Calu3 (cell line): Measurements from ENCODE around the gene ZNF425. TPM values are rescaled to one million over a fixed set of nuclear protein-coding genes. Genes with fewer than 3 reads are reported as not detected.

Experiments used
- total RNA-seq: library from RNA; stranded (reverse); gene quantifications from 2 replicates; pipeline ENCODE4 v1.2.3, GENCODE V29; 2022

ZNF425 gene
- total RNA-seq, 1 experiment from 2014 or later = 1.5 TPM

Other genes with a start within 250 kb of the ZNF425 start
- gene EZH2, start 242.0 kb downstream of the ZNF425 start, total RNA-seq = 40.2 and 46.5 TPM in 2 replicates
- 332 and 351 TPM in 2 replicates for gene PDIA4, start 97.8 kb downstream of the ZNF425 start, total RNA-seq
- gene ZNF786, start 35.6 kb downstream of the ZNF425 start, total RNA-seq = 9.8 and 10.9 TPM in 2 replicates
- 14.6 and 17.0 TPM in 2 replicates for gene ZNF398, start 21.1 kb upstream of the ZNF425 start, total RNA-seq
- 40.3 and 45.2 TPM in 2 replicates for gene ZNF282, start 69.2 kb upstream of the ZNF425 start, total RNA-seq
- 17.2 and 18.5 TPM in 2 replicates for gene ZNF212, start 113.3 kb upstream of the ZNF425 start, total RNA-seq
- 17.8 and 18.1 TPM in 2 replicates for gene ZNF783, start 135.9 kb upstream of the ZNF425 start, total RNA-seq